ENCODE measurements around the gene OMD.

DNA sequence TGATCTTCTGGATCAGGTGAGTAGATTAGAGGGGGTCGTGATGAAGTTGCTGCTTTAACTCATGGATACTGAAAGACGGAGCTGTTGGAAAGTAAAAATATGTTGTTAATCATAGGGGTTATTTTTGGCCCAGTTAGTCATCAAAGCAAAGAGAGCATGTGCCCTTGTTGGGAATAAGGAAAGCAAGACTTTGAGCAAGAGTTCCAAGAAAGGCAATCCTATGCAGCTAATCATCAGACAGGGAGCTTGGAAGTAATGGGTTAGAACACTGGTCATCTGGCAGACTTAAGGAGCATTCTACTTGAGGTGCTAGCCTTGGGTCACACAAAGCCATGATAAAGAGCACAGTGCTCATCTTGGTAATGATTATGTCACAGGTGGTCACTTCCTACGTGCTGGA lies 39.7 kb upstream of the OMD start:
- TF ChIP-seq, protein P1, sequence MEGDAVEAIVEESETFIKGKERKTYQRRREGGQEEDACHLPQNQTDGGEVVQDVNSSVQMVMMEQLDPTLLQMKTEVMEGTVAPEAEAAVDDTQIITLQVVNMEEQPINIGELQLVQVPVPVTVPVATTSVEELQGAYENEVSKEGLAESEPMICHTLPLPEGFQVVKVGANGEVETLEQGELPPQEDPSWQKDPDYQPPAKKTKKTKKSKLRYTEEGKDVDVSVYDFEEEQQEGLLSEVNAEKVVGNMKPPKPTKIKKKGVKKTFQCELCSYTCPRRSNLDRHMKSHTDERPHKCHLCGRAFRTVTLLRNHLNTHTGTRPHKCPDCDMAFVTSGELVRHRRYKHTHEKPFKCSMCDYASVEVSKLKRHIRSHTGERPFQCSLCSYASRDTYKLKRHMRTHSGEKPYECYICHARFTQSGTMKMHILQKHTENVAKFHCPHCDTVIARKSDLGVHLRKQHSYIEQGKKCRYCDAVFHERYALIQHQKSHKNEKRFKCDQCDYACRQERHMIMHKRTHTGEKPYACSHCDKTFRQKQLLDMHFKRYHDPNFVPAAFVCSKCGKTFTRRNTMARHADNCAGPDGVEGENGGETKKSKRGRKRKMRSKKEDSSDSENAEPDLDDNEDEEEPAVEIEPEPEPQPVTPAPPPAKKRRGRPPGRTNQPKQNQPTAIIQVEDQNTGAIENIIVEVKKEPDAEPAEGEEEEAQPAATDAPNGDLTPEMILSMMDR (IDR thresholded peaks at IDR 0.05; ENCODE audit: borderline replicate concordance, extremely low read depth, low read length, poor library complexity, severe bottlenecking), result no peak
- TF ChIP-seq EZH2 (IDR thresholded peaks at IDR 0.05; ENCODE audit: borderline replicate concordance, low read depth, low read length, severe bottlenecking), result no peak
